Keratinocyte (primary cell): ENCODE measurements around the gene GPR157. TPM values are rescaled to one million over a fixed set of nuclear protein-coding genes. Genes with fewer than 3 reads are reported as not detected.

Experiments used
- DNase-seq: peaks from one replicate; pipeline ENCODE4 v3.0.0-alpha.2; 2011; ENCODE audit warnings: low read depth, missing footprints, low spot score
- FAIRE-seq: peaks from 2 replicates; lab custom pipeline; 2011; peaks lifted over from hg19 to GRCh38; lab: Jason Lieb, UNC
- H2AFZ ChIP-seq: 2 replicates; pipeline ENCODE4 v1.6.0; 2012; ENCODE audit warnings: low read length, control low read depth, inconsistent platforms; ENCODE audit not compliant: control insufficient read depth
- H3K27ac ChIP-seq: 2 replicates; pipeline ENCODE4 v1.5.1; 2011; ENCODE audit warnings: low read length; ENCODE audit not compliant: control insufficient read depth, insufficient read depth
- H3K27me3 ChIP-seq: 3 replicates; pipeline ENCODE4 v1.6.0; 2011; ENCODE audit warnings: low read length; ENCODE audit not compliant: control insufficient read depth, insufficient read depth; ENCODE audit errors: extremely low read depth
- H3K36me3 ChIP-seq, 2 experiments: 2 replicates in 1 of 2; 3 replicates in 1 of 2; pipeline ENCODE4 v1.5.1; 2011; ENCODE audit warnings: low read length in 2 of 2, mild to moderate bottlenecking in 1 of 2; ENCODE audit not compliant: control insufficient read depth in 2 of 2, insufficient read depth in 2 of 2; ENCODE audit errors: extremely low read depth in 1 of 2
- H3K4me1 ChIP-seq: 3 replicates; pipeline ENCODE4 v1.5.1; 2011; ENCODE audit warnings: low read length; ENCODE audit not compliant: control insufficient read depth, insufficient read depth; ENCODE audit errors: extremely low read depth
- H3K4me2 ChIP-seq: 3 replicates; pipeline ENCODE4 v1.6.0; 2011; ENCODE audit warnings: low read depth, low read length; ENCODE audit not compliant: control insufficient read depth, insufficient read depth; ENCODE audit errors: extremely low read depth
- H3K4me3 ChIP-seq, 3 experiments: fragments of 200-600 bp in 1 of 3; sonication (generic) in 1 of 3; 2 replicates in 2 of 3; 3 replicates in 1 of 3; pipeline ENCODE4 v1.5.1; 2011 to 2016; ENCODE audit warnings: low read length in 3 of 3, mild to moderate bottlenecking in 3 of 3, control low read depth in 2 of 3, inconsistent platforms in 1 of 3, low read depth in 1 of 3, mixed read lengths in 1 of 3, mixed run types in 1 of 3, moderate library complexity in 1 of 3; ENCODE audit not compliant: control insufficient read depth in 2 of 3, insufficient read depth in 2 of 3; ENCODE audit errors: extremely low read depth in 1 of 3
- H3K79me2 ChIP-seq: 2 replicates; pipeline ENCODE4 v1.6.0; 2012; ENCODE audit warnings: low read length; ENCODE audit not compliant: control insufficient read depth, insufficient read depth
- H3K9ac ChIP-seq: 3 replicates; pipeline ENCODE4 v1.6.0; 2011; ENCODE audit warnings: low read length; ENCODE audit not compliant: control insufficient read depth, insufficient read depth; ENCODE audit errors: extremely low read depth
- H3K9me1 ChIP-seq: 3 replicates; pipeline ENCODE4 v1.6.0; 2011; ENCODE audit warnings: low read length; ENCODE audit not compliant: control insufficient read depth, insufficient read depth; ENCODE audit errors: extremely low read depth
- H3K9me3 ChIP-seq: 2 replicates; pipeline ENCODE4 v1.5.1; 2012; ENCODE audit warnings: low read depth, low read length; ENCODE audit not compliant: control insufficient read depth
- H4K20me1 ChIP-seq: 3 replicates; pipeline ENCODE4 v1.6.0; 2011; ENCODE audit warnings: low read length; ENCODE audit not compliant: control insufficient read depth, insufficient read depth; ENCODE audit errors: extremely low read depth
- EZH2 ChIP-seq: IDR thresholded peaks from one replicate; pipeline ENCODE4 v1.6.1; 2012; ENCODE audit warnings: inconsistent platforms, mild to moderate bottlenecking, low read length, moderate library complexity
- dilution Hi-C: fragments of 300-500 bp; cut with MboI; formaldehyde crosslinking; loops from one replicate; pipeline ENCODE4 v1.7.0; 2020; ENCODE audit warnings: low sequenced_read_pairs; ENCODE audit not compliant: extremely low pct_ligation_motif_present
- polyA plus RNA-seq, 5 experiments: library from polyadenylated mRNA; depleted of rRNA in 3 of 5; stranded (reverse) in 3 of 5; stranded (forward) in 1 of 5; unstranded in 1 of 5; fragments of >200 nt; gene quantifications; 1 replicate in 1 of 5; 2 replicates in 3 of 5; 3 replicates in 1 of 5; pipeline versions ENCODE4 v1.2.1 to v1.2.3, GENCODE V29; 2011 to 2012; ENCODE audit warnings: missing spikeins in 2 of 5, low read depth in 1 of 5, low replicate concordance in 1 of 5
- TF ChIP-seq, protein P1 (sequence below), 3 experiments: IDR thresholded peaks in 1 of 3; conservative IDR thresholded peaks in 1 of 3; optimal IDR thresholded peaks in 1 of 3; 2 replicates in 2 of 3; 3 replicates in 1 of 3; pipeline versions ENCODE3 to v1.5.1; 2011; ENCODE audit warnings: low read length in 3 of 3, mild to moderate bottlenecking in 3 of 3, moderate library complexity in 2 of 3, control low read depth in 1 of 3, inconsistent platforms in 1 of 3; ENCODE audit not compliant: insufficient read depth in 2 of 3; ENCODE audit errors: extremely low read depth in 1 of 3

The GPR157 gene
- polyA plus RNA-seq, 1 donor (not counting 4 experiments of a cell fraction or from before 2014, with no cell fraction given), result 6.5 TPM

- H3K4me3 ChIP-seq, result no peak overlapping the region
- H3K79me2 ChIP-seq, result no peaks in the 10 kb centered on the region
- dilution Hi-C loops, result no loop called here
- H3K9me1 ChIP-seq, result no peaks in the 10 kb centered on the region
- H3K9ac ChIP-seq, result no peak overlapping the region
- no peaks in the 10 kb centered on the region for H4K20me1 ChIP-seq
- no peak overlapping the region for H2AFZ ChIP-seq
- no peaks in the 10 kb centered on the region for H3K4me1 ChIP-seq
- no peaks in the 10 kb centered on the region for H3K36me3 ChIP-seq
- H3K27ac ChIP-seq, result no peak overlapping the region
- H3K27me3 ChIP-seq, result no peaks in the 10 kb centered on the region
- TF ChIP-seq, protein P1, sequence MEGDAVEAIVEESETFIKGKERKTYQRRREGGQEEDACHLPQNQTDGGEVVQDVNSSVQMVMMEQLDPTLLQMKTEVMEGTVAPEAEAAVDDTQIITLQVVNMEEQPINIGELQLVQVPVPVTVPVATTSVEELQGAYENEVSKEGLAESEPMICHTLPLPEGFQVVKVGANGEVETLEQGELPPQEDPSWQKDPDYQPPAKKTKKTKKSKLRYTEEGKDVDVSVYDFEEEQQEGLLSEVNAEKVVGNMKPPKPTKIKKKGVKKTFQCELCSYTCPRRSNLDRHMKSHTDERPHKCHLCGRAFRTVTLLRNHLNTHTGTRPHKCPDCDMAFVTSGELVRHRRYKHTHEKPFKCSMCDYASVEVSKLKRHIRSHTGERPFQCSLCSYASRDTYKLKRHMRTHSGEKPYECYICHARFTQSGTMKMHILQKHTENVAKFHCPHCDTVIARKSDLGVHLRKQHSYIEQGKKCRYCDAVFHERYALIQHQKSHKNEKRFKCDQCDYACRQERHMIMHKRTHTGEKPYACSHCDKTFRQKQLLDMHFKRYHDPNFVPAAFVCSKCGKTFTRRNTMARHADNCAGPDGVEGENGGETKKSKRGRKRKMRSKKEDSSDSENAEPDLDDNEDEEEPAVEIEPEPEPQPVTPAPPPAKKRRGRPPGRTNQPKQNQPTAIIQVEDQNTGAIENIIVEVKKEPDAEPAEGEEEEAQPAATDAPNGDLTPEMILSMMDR (optimal IDR thresholded peaks at IDR 0.05 in 1 of 3, IDR thresholded peaks at IDR 0.05 in 1 of 3, conservative IDR thresholded peaks at IDR 0.05 in 1 of 3; ENCODE audit: extremely low read depth in 1 of 3, insufficient read depth in 2 of 3, low read length in 3 of 3), result no peak
- TF ChIP-seq EZH2, result no peak
- no peak overlapping the region for H3K4me2 ChIP-seq
- FAIRE-seq (no peak), DNase-seq (no peak)
- no peaks in the 10 kb centered on the region for H3K9me3 ChIP-seq
Observed at GRCh38 chr1:9052272-9053049, 76.4 kb downstream of the GPR157 start.

DNA sequence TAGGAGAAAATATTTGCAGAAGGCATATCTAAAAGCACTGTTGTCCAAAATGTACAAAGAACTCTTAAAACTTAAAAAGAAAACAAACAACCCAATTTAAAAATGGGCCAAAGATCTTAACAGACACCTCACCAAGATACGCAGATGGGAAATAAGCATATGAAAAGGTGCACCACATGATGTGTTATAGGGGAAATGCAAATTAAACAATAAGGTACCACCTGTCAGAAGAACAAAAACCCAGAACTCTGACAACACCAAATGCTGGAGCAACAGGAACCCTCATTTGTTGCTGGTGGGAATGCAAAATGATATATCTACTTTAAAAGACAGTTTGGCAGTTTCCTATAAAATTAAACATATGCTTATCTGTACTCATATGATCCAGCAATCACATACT, 77.5 kb downstream of the GPR157 start:
- dilution Hi-C loops, result no loop called here
- H2AFZ ChIP-seq, result no peak overlapping the region
- no peaks in the 10 kb centered on the region for H3K9me1 ChIP-seq
- H3K27me3 ChIP-seq, result peaks cover 3% of the 10 kb centered on the region
- H3K36me3 ChIP-seq, result no peaks in the 10 kb centered on the region
- no peaks in the 10 kb centered on the region for H3K9me3 ChIP-seq
- H3K4me3 ChIP-seq, result no peak overlapping the region
- no peaks in the 10 kb centered on the region for H4K20me1 ChIP-seq
- no peak overlapping the region for H3K27ac ChIP-seq
- no peak overlapping the region for H3K4me2 ChIP-seq
- H3K9ac ChIP-seq, result no peak overlapping the region
- no peaks in the 10 kb centered on the region for H3K79me2 ChIP-seq
- TF ChIP-seq, protein P1 (optimal IDR thresholded peaks at IDR 0.05 in 1 of 3, IDR thresholded peaks at IDR 0.05 in 1 of 3, conservative IDR thresholded peaks at IDR 0.05 in 1 of 3; ENCODE audit: extremely low read depth in 1 of 3, insufficient read depth in 2 of 3, low read length in 3 of 3), result no peak
- no peak for TF ChIP-seq EZH2
- no peaks in the 10 kb centered on the region for H3K4me1 ChIP-seq
- DNase-seq (no peak), FAIRE-seq (no peak)
